Measurements from ENCODE around the gene CUX1. TPM values are rescaled to one million over a fixed set of nuclear protein-coding genes. Genes with fewer than 3 reads are reported as not detected.

Gene CUX1
- total and polyA plus RNA-seq, 2 of the 13 experiments (the other 11 are each of a cell fraction or from before 2014, with no cell fraction given) = 13.7 to 14.9 TPM

DNA sequence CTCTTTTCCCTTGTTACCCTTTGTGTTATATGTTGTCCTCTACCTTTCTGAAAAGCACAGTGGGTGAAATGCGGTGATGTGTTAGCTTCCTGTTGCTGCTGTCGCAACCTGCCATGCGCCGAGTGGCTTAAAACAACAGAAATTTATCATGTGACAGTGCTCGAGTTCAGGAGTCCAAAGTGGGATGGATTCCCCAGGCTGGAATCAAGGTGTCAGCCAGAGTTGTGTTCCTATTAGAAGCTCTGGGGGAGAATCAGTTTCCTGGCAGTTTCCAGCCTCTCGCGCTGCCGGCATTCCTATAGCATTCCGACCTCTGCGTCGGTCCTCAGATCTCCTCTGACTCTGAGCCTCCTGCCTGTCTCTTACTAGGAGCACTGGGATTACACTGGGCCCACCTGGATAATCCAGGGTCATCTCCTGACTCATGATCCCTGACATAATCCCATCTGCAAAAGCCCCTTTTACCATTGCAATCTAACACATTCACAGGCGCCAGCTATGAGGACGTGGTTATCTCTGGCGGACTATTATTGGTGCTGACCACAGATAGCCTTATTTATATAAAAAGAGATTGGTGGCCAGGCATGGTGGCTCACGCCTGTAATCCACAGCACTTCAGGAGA, 207.5 kb downstream of the CUX1 start (continued):
- TF ChIP-seq PLRG1 (conservative IDR thresholded peaks at IDR 0.05) = no peak
- TF ChIP-seq ZNF784 (CRISPR knock-in tag; IDR thresholded peaks at IDR 0.05; ENCODE audit: borderline replicate concordance) = no peak
- TF ChIP-seq ZNF619 (CRISPR knock-in tag; IDR thresholded peaks at IDR 0.05) = no peak
- TF ChIP-seq ZXDC (CRISPR knock-in tag; IDR thresholded peaks at IDR 0.05) = no peak
- TF ChIP-seq ZFP82 (CRISPR knock-in tag; IDR thresholded peaks at IDR 0.05; ENCODE audit: borderline replicate concordance) = no peak
- TF ChIP-seq ZMYM2 (CRISPR knock-in tag; IDR thresholded peaks at IDR 0.05) = no peak; the same call in 1 of the 2 replicates
- TF ChIP-seq RELA (CRISPR knock-in tag; IDR thresholded peaks at IDR 0.05) = no peak
- TF ChIP-seq ZNF713 (CRISPR knock-in tag; IDR thresholded peaks at IDR 0.05) = no peak
- no peak for TF ChIP-seq SETDB1 (CRISPR knock-in tag; IDR thresholded peaks at IDR 0.05; ENCODE audit: borderline replicate concordance)
- no peak for TF ChIP-seq ZBTB26 (CRISPR knock-in tag; IDR thresholded peaks at IDR 0.05; ENCODE audit: borderline replicate concordance)
- TF ChIP-seq ARID5B (CRISPR knock-in tag; IDR thresholded peaks at IDR 0.05) = peak; percentile 76
- no peak for TF ChIP-seq ZC3H4 (CRISPR knock-in tag; IDR thresholded peaks at IDR 0.05; ENCODE audit: borderline replicate concordance)
- no peak for TF ChIP-seq RBFOX2 (IDR thresholded peaks at IDR 0.05; ENCODE audit: low read depth, low read length)
- TF ChIP-seq ISL2 (CRISPR knock-in tag; IDR thresholded peaks at IDR 0.05) = peak; percentile 73
- no peak for TF ChIP-seq JUN (CRISPR knock-in tag; IDR thresholded peaks at IDR 0.05)
- TF ChIP-seq ZNF749 (CRISPR knock-in tag; IDR thresholded peaks at IDR 0.05; ENCODE audit: borderline replicate concordance) = no peak
- TF ChIP-seq, protein P1, sequence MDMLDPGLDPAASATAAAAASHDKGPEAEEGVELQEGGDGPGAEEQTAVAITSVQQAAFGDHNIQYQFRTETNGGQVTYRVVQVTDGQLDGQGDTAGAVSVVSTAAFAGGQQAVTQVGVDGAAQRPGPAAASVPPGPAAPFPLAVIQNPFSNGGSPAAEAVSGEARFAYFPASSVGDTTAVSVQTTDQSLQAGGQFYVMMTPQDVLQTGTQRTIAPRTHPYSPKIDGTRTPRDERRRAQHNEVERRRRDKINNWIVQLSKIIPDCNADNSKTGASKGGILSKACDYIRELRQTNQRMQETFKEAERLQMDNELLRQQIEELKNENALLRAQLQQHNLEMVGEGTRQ (IDR thresholded peaks at IDR 0.05; ENCODE audit: low read depth, low read length) = peak; percentile 34; the same call in 1 of the 2 replicates
- TF ChIP-seq, protein P1 (CRISPR knock-in tag; IDR thresholded peaks at IDR 0.05; ENCODE audit: borderline replicate concordance) = peak; percentile 87
